ENCODE data around the gene ABRACL. TPM values are rescaled to one million over a fixed set of nuclear protein-coding genes. Genes with fewer than 3 reads are reported as not detected.

ABRACL gene
- total RNA-seq, 1 donor from 2014 or later = 71.6 TPM

GRCh38 chr6:139079018-139079417 is 50.5 kb downstream of the ABRACL start:
- no peak for DNase-seq (ENCODE audit: low spot score, unreplicated experiment)
- H3K4me1 Mint-ChIP-seq (ENCODE audit: low read depth) = peaks cover 2% of the 10 kb centered on the region
- H3K36me3 Mint-ChIP-seq (ENCODE audit: insufficient read depth) = no peaks in the 10 kb centered on the region
- no peak overlapping the region for H3K4me3 Mint-ChIP-seq (ENCODE audit: low read depth)
- H3K27me3 Mint-ChIP-seq = no peaks in the 10 kb centered on the region
- no peaks in the 10 kb centered on the region for H3K9me3 Mint-ChIP-seq (ENCODE audit: low read depth)
- TF ChIP-seq, protein P1, sequence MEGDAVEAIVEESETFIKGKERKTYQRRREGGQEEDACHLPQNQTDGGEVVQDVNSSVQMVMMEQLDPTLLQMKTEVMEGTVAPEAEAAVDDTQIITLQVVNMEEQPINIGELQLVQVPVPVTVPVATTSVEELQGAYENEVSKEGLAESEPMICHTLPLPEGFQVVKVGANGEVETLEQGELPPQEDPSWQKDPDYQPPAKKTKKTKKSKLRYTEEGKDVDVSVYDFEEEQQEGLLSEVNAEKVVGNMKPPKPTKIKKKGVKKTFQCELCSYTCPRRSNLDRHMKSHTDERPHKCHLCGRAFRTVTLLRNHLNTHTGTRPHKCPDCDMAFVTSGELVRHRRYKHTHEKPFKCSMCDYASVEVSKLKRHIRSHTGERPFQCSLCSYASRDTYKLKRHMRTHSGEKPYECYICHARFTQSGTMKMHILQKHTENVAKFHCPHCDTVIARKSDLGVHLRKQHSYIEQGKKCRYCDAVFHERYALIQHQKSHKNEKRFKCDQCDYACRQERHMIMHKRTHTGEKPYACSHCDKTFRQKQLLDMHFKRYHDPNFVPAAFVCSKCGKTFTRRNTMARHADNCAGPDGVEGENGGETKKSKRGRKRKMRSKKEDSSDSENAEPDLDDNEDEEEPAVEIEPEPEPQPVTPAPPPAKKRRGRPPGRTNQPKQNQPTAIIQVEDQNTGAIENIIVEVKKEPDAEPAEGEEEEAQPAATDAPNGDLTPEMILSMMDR (IDR thresholded peaks at IDR 0.05; ENCODE audit: unreplicated experiment) = no peak
- no peak overlapping the region for H3K27ac Mint-ChIP-seq

GRCh38 chr6:139080255-139080920 is 51.8 kb downstream of the ABRACL start:
- no peak overlapping the region for H3K4me3 Mint-ChIP-seq (ENCODE audit: low read depth)
- no peak overlapping the region for H3K27ac Mint-ChIP-seq
- peaks cover 2% of the 10 kb centered on the region for H3K4me1 Mint-ChIP-seq (ENCODE audit: low read depth)
- H3K9me3 Mint-ChIP-seq (ENCODE audit: low read depth) = no peaks in the 10 kb centered on the region
- no peak for DNase-seq (ENCODE audit: low spot score, unreplicated experiment)
- H3K27me3 Mint-ChIP-seq = no peaks in the 10 kb centered on the region
- TF ChIP-seq, protein P1 (IDR thresholded peaks at IDR 0.05; ENCODE audit: unreplicated experiment) = no peak
- H3K36me3 Mint-ChIP-seq (ENCODE audit: insufficient read depth) = no peaks in the 10 kb centered on the region

GRCh38 chr6:139081471-139081870 is 52.9 kb downstream of the ABRACL start:
- DNase-seq (ENCODE audit: low spot score, unreplicated experiment) = no peak
- TF ChIP-seq, protein P1 (IDR thresholded peaks at IDR 0.05; ENCODE audit: unreplicated experiment) = no peak
- H3K9me3 Mint-ChIP-seq (ENCODE audit: low read depth) = no peaks in the 10 kb centered on the region
- H3K4me1 Mint-ChIP-seq (ENCODE audit: low read depth) = peaks cover 2% of the 10 kb centered on the region
- H3K27me3 Mint-ChIP-seq = peaks cover 4% of the 10 kb centered on the region
- no peak overlapping the region for H3K4me3 Mint-ChIP-seq (ENCODE audit: low read depth)
- no peaks in the 10 kb centered on the region for H3K36me3 Mint-ChIP-seq (ENCODE audit: insufficient read depth)
- H3K27ac Mint-ChIP-seq = no peak overlapping the region

GRCh38 chr6:139082370-139082769 is 53.8 kb downstream of the ABRACL start:
- no peak overlapping the region for H3K27ac Mint-ChIP-seq
- peaks cover 2% of the 10 kb centered on the region for H3K4me1 Mint-ChIP-seq (ENCODE audit: low read depth)
- peaks cover 4% of the 10 kb centered on the region for H3K27me3 Mint-ChIP-seq

GRCh38 chr6:139091826-139092225 is 63.3 kb downstream of the ABRACL start:
- TF ChIP-seq, protein P1 (IDR thresholded peaks at IDR 0.05; ENCODE audit: unreplicated experiment) = no peak
- peaks cover 2% of the 10 kb centered on the region for H3K4me1 Mint-ChIP-seq (ENCODE audit: low read depth)
- H3K36me3 Mint-ChIP-seq (ENCODE audit: insufficient read depth) = no peaks in the 10 kb centered on the region
- H3K4me3 Mint-ChIP-seq (ENCODE audit: low read depth) = no peak overlapping the region
- no peaks in the 10 kb centered on the region for H3K27me3 Mint-ChIP-seq
- no peak overlapping the region for H3K27ac Mint-ChIP-seq
- DNase-seq (ENCODE audit: low spot score, unreplicated experiment) = no peak
- H3K9me3 Mint-ChIP-seq (ENCODE audit: low read depth) = peaks cover 13% of the 10 kb centered on the region

More at GRCh38 chr6:139082370-139082769, 53.8 kb downstream of the ABRACL start:
- Mint-ChIP-seq H3K9me3 (ENCODE audit: low read depth) (peaks cover under 1% of the 10 kb centered on the region), H3K36me3 (ENCODE audit: insufficient read depth) (no peaks in the 10 kb centered on the region), H3K4me3 (ENCODE audit: low read depth) (no peak overlapping the region)
- no peak for DNase-seq (ENCODE audit: low spot score, unreplicated experiment)
- TF ChIP-seq, protein P1 (IDR thresholded peaks at IDR 0.05; ENCODE audit: unreplicated experiment) = no peak

Other genes starting within 250 kb of the ABRACL start
- gene ECT2L, start 232.7 kb upstream of the ABRACL start, total RNA-seq = not detected in 2 replicates
- 60.3 and 64.3 TPM in 2 replicates for gene REPS1, start 40.5 kb upstream of the ABRACL start, total RNA-seq
- 10.9 TPM in 2 replicates for gene HECA, start 106.3 kb downstream of the ABRACL start, total RNA-seq